Measurements from ENCODE around the gene ANKH. TPM values are rescaled to one million over a fixed set of nuclear protein-coding genes. Genes with fewer than 3 reads are reported as not detected.

ANKH gene
- total RNA-seq, 1 donor from 2014 or later: 45.0 TPM

- Mint-ChIP-seq H3K27me3 (ENCODE audit: low read depth) (no peaks in the 10 kb centered on the region), H3K27ac (no peak overlapping the region), H3K4me1 (ENCODE audit: low read depth) (peaks cover 11% of the 10 kb centered on the region), H3K4me3 (ENCODE audit: low read depth) (no peak overlapping the region), H3K36me3 (ENCODE audit: low read depth) (peaks cover 23% of the 10 kb centered on the region), H3K9me3 (no peaks in the 10 kb centered on the region)
- intact Hi-C loops (cut with micrococcal nuclease): no loop called here
- no peak for DNase-seq (ENCODE audit: low spot score)
These were observed 102.8 kb downstream of the ANKH start for GRCh38 chr5:14768508-14769365.

DNA sequence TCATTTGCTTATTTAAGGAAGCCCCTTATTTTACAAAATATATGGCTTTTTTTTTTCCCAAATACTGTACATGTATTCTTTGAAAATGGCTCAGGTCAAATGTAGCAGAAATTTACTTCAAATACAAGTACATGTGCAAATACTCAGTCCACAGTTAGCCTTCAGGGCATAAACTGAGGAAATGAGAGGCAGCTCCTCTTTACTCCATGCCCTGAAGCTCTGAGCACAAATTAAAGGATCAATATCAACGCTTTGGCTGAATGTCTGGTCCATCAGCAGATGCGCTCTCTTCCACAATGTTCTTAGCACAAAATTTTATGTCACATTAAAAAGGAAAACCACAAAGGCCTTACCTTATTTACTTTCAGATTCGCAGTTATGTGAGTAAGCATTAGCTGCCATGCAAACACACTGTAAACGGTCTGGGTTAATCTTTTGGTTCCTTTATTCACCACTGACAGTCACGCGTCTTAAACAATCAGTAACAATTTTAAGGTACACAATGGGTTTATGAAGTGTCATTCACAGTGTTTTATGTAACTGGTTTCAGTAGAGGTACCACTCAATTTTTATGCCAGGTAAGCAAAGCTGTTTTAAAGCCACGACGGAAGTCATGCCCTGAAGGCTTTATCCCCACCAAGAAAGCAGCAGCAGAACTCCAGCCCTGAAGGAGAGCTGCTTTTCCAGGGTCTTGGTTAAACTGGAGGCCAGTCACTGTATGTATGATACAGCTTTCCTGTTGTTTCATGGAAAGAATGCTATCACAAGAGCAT lies 103.7 kb downstream of the ANKH start:
- peaks cover 23% of the 10 kb centered on the region for H3K36me3 Mint-ChIP-seq (ENCODE audit: low read depth)
- intact Hi-C loops (cut with micrococcal nuclease): no loop called here
- no peaks in the 10 kb centered on the region for H3K9me3 Mint-ChIP-seq
- peaks cover 11% of the 10 kb centered on the region for H3K4me1 Mint-ChIP-seq (ENCODE audit: low read depth)
- no peak overlapping the region for H3K27ac Mint-ChIP-seq
- H3K27me3 Mint-ChIP-seq (ENCODE audit: low read depth): no peaks in the 10 kb centered on the region
- no peak for DNase-seq (ENCODE audit: low spot score)
- no peak overlapping the region for H3K4me3 Mint-ChIP-seq (ENCODE audit: low read depth)

GRCh38 chr5:14767053-14767452 lies 104.5 kb downstream of the ANKH start:
- no peak overlapping the region for H3K4me3 Mint-ChIP-seq (ENCODE audit: low read depth)
- no peak for DNase-seq (ENCODE audit: low spot score)
- H3K27ac Mint-ChIP-seq: no peak overlapping the region
- H3K9me3 Mint-ChIP-seq: no peaks in the 10 kb centered on the region
- H3K27me3 Mint-ChIP-seq (ENCODE audit: low read depth): no peaks in the 10 kb centered on the region
- peaks cover 23% of the 10 kb centered on the region for H3K36me3 Mint-ChIP-seq (ENCODE audit: low read depth)
- peaks cover 11% of the 10 kb centered on the region for H3K4me1 Mint-ChIP-seq (ENCODE audit: low read depth)
- intact Hi-C loops (cut with micrococcal nuclease): no loop called here

DNA sequence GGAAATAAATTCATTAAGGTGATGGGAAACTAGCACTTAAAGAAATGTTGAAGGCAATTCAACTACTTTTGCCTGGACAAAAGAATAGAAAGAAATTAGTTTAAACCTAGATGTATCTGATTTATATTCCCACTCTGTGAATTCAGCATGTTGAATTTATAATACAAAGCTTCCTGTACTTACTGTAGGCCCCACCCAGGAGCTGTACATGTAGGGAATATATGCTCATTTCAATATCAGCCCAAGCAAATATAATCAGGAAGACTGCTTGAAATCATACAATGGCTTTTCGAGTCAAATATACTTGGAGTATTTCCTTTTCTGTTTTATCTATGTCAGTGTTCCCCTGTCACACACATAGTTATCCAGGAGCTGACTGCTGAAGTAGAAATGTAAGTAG lies 105.0 kb downstream of the ANKH start:
- intact Hi-C loops (cut with micrococcal nuclease): no loop called here
- peaks cover 23% of the 10 kb centered on the region for H3K36me3 Mint-ChIP-seq (ENCODE audit: low read depth)
- peaks cover 11% of the 10 kb centered on the region for H3K4me1 Mint-ChIP-seq (ENCODE audit: low read depth)
- H3K4me3 Mint-ChIP-seq (ENCODE audit: low read depth): no peak overlapping the region
- DNase-seq (ENCODE audit: low spot score): no peak
- no peak overlapping the region for H3K27ac Mint-ChIP-seq
- H3K27me3 Mint-ChIP-seq (ENCODE audit: low read depth): no peaks in the 10 kb centered on the region
- no peaks in the 10 kb centered on the region for H3K9me3 Mint-ChIP-seq

DNA sequence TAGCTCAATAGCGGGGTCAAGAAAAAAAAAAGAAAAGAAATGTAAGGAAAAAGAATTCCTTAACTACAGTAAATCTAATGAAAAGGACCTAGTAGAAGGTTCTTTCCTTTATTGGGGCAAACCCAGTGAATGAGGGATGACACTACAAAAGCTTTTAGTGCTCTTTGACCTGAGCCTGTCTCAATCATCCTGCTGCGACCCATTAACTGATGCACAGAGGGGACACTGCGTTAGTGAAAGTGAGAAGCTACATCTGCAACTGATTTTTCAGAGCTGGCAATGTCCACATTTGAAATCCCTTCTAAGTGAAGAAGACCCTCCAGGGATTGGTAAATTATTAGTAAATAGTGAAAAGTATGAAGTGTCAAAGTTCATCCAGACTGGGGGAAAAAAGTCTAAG lies 106.0 kb downstream of the ANKH start:
- DNase-seq (ENCODE audit: low spot score): no peak
- H3K36me3 Mint-ChIP-seq (ENCODE audit: low read depth): peaks cover 23% of the 10 kb centered on the region
- no peak overlapping the region for H3K27ac Mint-ChIP-seq
- H3K9me3 Mint-ChIP-seq: no peaks in the 10 kb centered on the region
- peaks cover 7% of the 10 kb centered on the region for H3K4me1 Mint-ChIP-seq (ENCODE audit: low read depth)
- intact Hi-C loops (cut with micrococcal nuclease): no loop called here
- no peaks in the 10 kb centered on the region for H3K27me3 Mint-ChIP-seq (ENCODE audit: low read depth)
- no peak overlapping the region for H3K4me3 Mint-ChIP-seq (ENCODE audit: low read depth)

DNA sequence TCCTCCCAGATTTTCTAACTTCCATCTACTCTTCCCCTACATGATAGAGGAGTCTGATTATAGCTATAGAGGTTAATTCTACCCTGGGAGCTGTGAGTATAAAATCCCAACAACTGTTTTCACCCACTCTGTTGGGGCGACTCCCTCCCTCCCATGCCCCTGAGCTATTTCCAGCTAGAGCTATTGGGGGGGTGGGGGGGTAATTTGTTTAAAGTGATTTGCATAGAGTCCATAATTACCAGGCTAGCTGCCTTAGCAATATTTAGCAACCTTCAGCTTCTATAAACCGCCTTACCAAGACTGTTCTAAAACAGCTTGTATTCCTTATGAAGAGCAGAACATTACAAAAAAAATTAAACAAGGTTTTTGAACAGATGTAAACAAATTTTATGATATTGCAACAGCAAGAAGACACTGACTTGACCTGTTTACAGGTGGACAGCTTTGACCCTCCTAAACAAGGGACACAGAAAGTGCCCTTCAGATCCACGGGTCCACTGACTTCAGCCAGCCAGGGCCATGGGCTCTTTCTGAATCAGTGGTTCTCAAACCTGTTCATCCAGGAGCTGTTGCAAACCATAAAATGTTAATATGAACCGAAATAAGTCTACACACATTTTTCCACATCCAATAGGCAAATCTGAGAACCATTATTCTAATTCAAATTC lies 108.9 kb downstream of the ANKH start:
- intact Hi-C loops (cut with micrococcal nuclease): no loop called here
- Mint-ChIP-seq H3K27me3 (ENCODE audit: low read depth) (no peaks in the 10 kb centered on the region), H3K9me3 (no peaks in the 10 kb centered on the region), H3K4me3 (ENCODE audit: low read depth) (no peak overlapping the region), H3K36me3 (ENCODE audit: low read depth) (peaks cover 19% of the 10 kb centered on the region), H3K4me1 (ENCODE audit: low read depth) (peaks cover 2% of the 10 kb centered on the region), H3K27ac (no peak overlapping the region)
- no peak for DNase-seq (ENCODE audit: low spot score)

- intact Hi-C loops (cut with micrococcal nuclease): no loop called here
- no peaks in the 10 kb centered on the region for H3K4me1 Mint-ChIP-seq (ENCODE audit: low read depth)
These were observed 111.0 kb downstream of the ANKH start for GRCh38 chr5:14760548-14761002.

DNA sequence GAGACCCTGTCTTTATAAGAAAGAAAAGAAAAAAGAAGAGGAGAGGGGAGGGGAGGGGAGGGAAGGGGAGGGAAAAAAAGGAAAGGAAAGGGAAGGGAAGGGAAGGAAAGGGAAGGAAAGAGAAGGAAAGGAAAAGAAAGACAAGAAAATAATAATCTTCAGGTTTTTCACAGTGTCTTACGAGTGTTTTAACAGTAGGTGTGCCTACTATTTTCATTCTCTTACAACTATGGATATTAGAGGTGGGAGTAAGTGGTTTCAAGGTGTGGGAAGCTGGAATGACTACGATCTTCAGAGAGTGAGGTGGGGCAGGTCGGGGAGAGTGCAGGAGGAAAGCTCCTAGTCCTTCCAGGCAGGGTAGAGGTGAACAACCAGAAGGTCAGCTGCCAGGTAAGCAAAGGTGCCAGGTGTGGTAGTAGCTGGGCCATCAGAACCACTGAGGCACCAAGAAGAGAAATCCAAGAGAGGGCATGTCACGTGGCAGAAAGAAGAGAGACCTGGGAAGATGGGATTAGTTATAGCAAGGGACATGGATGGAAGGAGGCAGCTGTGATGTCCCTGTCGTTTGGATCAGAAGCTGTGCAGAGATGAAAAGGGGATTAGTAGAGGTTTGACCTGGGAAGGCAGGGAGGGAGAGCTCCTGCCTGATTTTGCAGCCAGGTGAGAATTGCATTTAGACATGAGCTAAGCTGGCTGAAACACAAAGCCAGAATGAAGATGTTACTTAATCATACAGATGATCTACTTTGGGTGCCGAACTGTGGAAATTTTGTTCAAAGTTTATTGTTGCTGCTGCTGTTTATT lies 111.6 kb downstream of the ANKH start:
- H3K4me3 Mint-ChIP-seq (ENCODE audit: low read depth): no peak overlapping the region
- H3K27ac Mint-ChIP-seq: no peak overlapping the region
- H3K27me3 Mint-ChIP-seq (ENCODE audit: low read depth): no peaks in the 10 kb centered on the region
- H3K36me3 Mint-ChIP-seq (ENCODE audit: low read depth): peaks cover 11% of the 10 kb centered on the region
- DNase-seq (ENCODE audit: low spot score): no peak
- H3K4me1 Mint-ChIP-seq (ENCODE audit: low read depth): no peaks in the 10 kb centered on the region
- intact Hi-C loops (cut with micrococcal nuclease): no loop called here
- H3K9me3 Mint-ChIP-seq: no peaks in the 10 kb centered on the region

More at GRCh38 chr5:14760548-14761002, 111.0 kb downstream of the ANKH start:
- no peak for DNase-seq (ENCODE audit: low spot score)
- no peaks in the 10 kb centered on the region for H3K9me3 Mint-ChIP-seq
- H3K4me3 Mint-ChIP-seq (ENCODE audit: low read depth): no peak overlapping the region
- H3K36me3 Mint-ChIP-seq (ENCODE audit: low read depth): peaks cover 9% of the 10 kb centered on the region
- H3K27me3 Mint-ChIP-seq (ENCODE audit: low read depth): no peaks in the 10 kb centered on the region
- H3K27ac Mint-ChIP-seq: no peak overlapping the region

DNA sequence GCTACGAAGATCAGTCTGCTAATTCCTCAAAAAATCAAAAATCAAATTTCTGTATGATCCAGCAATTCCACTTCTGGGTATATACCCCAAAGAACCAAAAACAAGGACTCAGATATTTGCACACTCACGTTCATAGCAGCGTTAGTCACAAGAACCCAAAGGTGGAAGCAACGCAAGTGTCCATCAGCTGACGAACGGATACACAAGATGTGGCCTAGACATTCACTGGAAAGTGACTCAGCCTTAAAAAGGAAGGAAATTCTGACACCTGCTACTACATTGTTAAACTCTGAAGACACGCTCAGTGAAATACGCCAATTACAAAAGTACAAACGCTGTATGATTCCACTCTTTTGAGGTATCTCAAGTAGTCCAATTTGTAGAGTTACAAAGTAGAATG lies 113.7 kb downstream of the ANKH start:
- no peak for DNase-seq (ENCODE audit: low spot score)
- intact Hi-C loops (cut with micrococcal nuclease): no loop called here
- no peak overlapping the region for H3K4me3 Mint-ChIP-seq (ENCODE audit: low read depth)
- no peak overlapping the region for H3K27ac Mint-ChIP-seq
- H3K27me3 Mint-ChIP-seq (ENCODE audit: low read depth): no peaks in the 10 kb centered on the region
- H3K9me3 Mint-ChIP-seq: no peaks in the 10 kb centered on the region
- H3K4me1 Mint-ChIP-seq (ENCODE audit: low read depth): no peaks in the 10 kb centered on the region
- H3K36me3 Mint-ChIP-seq (ENCODE audit: low read depth): peaks cover 15% of the 10 kb centered on the region

- Mint-ChIP-seq H3K4me1 (ENCODE audit: low read depth) (no peaks in the 10 kb centered on the region), H3K27ac (no peak overlapping the region), H3K27me3 (ENCODE audit: low read depth) (no peaks in the 10 kb centered on the region), H3K9me3 (no peaks in the 10 kb centered on the region), H3K36me3 (ENCODE audit: low read depth) (peaks cover 20% of the 10 kb centered on the region), H3K4me3 (ENCODE audit: low read depth) (no peak overlapping the region)
- intact Hi-C loops (cut with micrococcal nuclease): no loop called here
- DNase-seq (ENCODE audit: low spot score): no peak
These were observed 115.1 kb downstream of the ANKH start for GRCh38 chr5:14756478-14756877.

GRCh38 chr5:14753947-14754346 lies 117.6 kb downstream of the ANKH start:
- H3K9me3 Mint-ChIP-seq: no peaks in the 10 kb centered on the region

GRCh38 chr5:14753292-14753691 lies 118.3 kb downstream of the ANKH start:
- Mint-ChIP-seq H3K36me3 (ENCODE audit: low read depth) (peaks cover 33% of the 10 kb centered on the region), H3K4me1 (ENCODE audit: low read depth) (no peaks in the 10 kb centered on the region), H3K4me3 (ENCODE audit: low read depth) (no peak overlapping the region), H3K27me3 (ENCODE audit: low read depth) (no peaks in the 10 kb centered on the region), H3K9me3 (no peaks in the 10 kb centered on the region), H3K27ac (no peak overlapping the region)
- DNase-seq (ENCODE audit: low spot score): no peak
- intact Hi-C loops (cut with micrococcal nuclease): no loop called here

More at GRCh38 chr5:14753947-14754346, 117.6 kb downstream of the ANKH start:
- intact Hi-C loops (cut with micrococcal nuclease): no loop called here
- no peaks in the 10 kb centered on the region for H3K4me1 Mint-ChIP-seq (ENCODE audit: low read depth)
- no peak overlapping the region for H3K27ac Mint-ChIP-seq
- H3K36me3 Mint-ChIP-seq (ENCODE audit: low read depth): peaks cover 33% of the 10 kb centered on the region
- no peaks in the 10 kb centered on the region for H3K27me3 Mint-ChIP-seq (ENCODE audit: low read depth)
- DNase-seq (ENCODE audit: low spot score): no peak
- H3K4me3 Mint-ChIP-seq (ENCODE audit: low read depth): no peak overlapping the region
